NCI-H2029 (cell line): ENCODE results near the gene MS4A1.
"Not testable (repeated sequence)": the region's sequence is repeated elsewhere in the genome, so short reads cannot be mapped to it uniquely, and the experiment has no call there.

Source experiments
- DNase-seq: peaks from one replicate; lab custom pipeline; 2025; lab: John Stamatoyannopoulos, UW

Gene MS4A1

DNA sequence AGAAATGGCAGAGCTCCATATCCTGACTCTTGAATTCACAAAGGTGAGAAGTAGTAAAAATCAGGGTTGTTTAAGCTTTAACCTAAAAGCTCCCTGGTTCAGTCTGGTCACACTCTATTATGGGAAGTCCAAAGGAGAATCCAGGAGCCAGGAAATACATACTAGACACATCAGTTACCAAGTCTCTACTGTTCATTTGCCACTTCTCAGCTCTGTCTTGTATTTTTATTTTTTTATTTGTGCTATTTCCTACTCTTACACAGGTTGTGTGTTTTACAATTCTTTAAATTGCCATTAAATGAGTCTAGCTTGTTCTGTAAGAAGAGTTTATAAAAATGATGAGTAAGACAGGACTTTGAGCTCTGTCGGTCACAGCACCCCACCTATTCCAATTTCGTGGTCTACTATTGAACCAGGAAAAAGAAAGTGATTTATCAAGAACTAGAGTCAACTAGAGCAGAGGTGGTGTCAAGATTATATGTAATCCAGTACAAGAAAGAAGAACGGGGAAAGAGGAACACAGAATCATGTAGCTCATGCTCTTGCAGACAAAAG is 46.7 kb downstream of the MS4A1 start:
- DNase-seq: no peak

DNA sequence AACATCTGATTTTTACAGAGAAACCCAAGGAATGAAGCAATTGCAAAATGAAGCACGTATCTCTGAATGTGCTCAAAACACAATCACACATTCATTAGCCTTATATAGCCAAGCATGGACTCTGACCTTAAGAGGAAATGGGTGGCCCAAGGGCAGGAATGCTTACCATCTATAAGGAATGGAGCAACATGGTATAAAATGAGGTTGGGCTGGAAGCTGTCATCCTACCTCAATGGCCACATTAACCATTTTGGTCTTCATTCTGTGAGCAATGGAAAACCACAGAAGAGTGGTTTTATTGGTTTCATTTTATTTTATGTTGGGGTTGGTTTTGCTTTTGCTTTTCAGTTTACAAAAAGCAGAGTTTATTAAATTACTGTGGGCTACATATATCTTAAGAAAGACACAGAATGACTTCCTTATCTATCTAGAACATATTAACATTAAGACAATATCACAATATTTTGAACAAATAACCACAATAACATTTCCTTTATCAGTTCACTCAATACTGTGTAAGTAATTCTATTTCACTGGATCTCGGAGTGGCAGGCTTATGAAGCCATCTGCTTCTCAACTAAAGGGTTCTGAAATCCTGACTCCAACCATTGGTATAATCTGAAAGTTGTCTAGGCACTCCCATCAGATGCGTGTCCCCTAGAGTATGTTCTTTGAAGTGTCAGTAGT is 48.7 kb downstream of the MS4A1 start:
- DNase-seq: no peak

DNA sequence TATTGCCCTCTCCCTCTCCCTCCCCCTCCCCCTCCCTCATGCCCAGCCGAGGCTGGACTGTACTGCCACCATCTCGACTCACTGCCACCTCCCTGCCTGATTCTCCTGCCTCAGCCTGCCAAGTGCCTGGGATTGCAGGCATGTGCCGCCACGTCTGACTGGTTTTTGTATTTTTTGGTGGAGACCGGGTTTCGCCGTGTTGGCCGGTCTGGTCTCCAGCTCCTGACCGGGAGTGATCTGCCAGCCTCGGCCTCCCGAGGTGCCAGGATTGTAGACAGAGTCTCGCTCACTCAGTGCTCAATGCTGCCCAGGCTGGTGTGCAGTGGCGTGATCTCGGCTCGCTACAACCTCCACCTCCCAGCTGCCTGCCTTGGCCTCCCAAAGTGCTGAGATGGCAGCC is 54.0 kb downstream of the MS4A1 start:
- DNase-seq: not testable (repeated sequence)

DNA sequence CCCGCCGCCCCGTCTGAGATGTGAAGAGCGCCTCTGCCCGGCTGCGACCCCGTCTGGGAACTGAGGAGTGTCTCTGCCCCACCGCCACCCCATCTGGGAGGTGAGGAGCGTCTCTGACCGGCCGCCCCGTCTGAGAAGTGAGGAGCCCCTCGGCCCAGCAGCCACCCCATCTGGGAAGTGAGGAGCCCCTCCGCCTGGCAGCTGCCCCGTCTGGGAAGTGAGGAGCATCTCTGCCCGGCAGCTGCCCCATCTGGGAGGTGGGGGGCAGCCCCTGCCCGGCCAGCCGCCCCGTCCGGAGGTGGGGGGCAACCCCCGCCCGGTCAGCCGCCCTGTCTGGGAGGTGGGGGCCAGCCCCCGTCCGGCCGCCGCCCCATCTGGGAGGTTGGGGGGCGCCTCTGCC is 54.6 kb downstream of the MS4A1 start:
- DNase-seq: not testable (repeated sequence)

DNA sequence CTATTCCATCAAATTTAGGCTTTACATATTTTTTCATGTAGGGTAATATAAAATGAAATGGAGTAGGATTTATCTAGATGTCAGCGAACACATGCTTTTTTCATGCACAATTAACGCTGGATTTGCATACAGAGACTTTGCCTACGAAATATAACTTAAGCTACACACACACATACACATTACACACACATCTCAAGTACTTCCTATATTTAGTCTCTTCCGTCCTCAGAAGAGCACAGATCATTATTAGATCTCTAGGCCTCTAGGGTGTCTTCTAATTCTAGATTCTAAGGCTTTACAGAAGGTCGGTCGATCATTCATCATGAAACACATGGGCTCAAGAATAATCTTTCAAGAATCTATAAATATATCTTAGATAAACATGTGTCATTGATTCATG is 55.7 kb downstream of the MS4A1 start:
- no peak for DNase-seq

DNA sequence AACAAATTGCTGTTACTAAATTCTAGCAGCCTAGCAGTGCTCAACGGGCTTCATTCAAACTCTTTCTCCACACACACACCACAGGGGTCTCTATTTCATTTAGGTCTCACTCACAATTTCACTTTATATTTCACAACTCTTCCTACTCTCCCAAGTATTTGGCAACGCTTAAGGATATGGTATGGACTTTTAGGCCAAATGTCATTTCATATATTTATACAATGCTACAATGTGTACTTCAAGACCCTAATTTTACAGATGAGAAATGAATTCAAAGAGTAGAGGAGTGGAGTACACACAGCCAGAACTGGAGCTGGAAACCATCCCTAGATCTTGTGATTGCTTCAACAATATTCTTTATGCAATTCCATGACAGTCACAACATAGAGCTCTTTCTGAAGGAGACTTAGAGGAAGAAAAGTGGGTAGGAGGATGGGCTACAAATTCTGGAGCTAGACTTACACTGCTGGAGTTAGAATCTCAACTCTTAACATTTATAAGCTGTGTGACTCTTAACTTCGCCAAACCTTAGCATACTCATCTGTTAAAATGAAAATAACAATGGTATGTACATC is 57.1 kb downstream of the MS4A1 start:
- no peak for DNase-seq

DNA sequence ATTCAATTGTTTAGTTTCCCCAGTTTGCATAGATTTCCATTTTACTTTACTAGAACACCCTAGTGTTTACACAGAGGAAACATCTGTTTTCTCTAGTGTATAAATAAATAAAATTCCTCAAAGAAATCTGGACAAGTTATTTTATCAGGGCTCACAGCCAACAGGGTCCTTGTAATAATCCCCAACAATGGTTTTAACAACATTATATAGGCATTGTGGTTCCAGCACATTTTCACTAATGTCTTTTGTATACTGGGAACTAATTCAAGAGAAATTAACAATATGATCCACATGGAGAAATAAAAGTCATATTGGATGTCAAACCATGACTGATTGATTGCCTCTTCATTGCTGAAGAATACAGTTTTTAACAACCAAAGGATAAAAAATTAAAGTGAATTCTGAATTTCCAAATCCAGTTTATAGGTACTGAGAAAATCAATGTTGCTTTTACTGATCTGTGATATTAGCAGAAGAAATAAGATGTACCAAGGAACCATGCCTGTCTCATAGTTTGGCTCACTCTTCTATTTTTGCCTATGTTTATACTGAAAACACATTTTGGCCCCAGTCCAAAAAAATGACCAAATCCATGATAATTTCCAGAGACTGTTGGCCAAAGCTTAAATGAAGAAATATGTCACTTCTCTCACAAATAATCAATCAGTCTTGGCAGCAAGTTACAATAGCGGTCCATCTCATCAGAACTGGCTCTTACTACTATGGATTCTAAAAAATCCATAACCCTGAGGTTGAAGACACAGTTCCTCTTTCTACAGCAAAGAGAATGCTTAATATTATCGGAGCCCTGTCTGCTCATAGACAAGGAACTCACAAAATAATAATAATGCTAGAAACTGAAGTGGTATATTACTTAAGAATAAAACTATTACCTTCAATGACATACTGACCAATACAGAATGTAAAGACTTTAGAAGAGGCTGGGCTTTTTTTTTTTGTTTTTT is 58.1 kb downstream of the MS4A1 start:
- no peak for DNase-seq

DNA sequence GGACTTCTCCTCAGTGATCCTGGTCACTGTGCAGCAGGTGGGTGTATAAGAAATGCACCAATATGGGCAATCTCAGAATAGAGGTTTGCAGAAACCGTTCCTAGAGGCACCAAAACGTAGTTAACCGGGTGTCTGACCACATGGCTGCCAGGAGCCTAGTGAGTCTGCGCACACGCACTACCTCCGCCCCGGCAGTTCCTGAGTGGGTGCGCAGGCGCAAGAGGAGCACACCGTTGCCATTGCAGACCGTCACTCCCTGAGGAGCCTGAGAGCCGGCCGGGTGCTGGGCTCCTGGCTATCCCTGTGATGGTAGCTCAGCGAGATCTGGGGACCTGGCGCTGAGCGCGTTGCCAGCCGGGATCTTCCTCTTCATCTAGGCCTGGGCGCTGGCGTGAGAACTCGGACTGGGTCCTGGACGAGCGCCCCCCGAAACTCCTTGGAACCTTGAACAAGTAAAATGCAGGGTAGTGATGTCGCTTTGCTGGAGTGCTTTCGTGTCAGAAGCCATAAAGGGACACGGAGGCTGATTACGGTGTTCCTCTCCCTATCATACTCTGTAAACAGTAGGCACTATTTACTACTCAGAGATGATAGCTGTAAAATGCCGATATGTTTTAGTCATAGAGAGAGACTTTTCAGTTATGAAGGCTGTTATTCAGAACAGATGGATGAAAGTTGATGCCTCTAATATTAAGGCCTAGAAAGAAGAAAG is 59.7 kb downstream of the MS4A1 start, which contains the start of gene MS4A13:
MS4A13 (plus strand) TSS at position 249 of the 712 bp plus-strand sequence. CDS start 2,692 bp downstream, outside the sequence.
- DNase-seq: no peak
